GM12875 (cell line): Measurements from ENCODE around the gene SLC38A11.

Experiments used
- H3K4me3 ChIP-seq: one replicate; pipeline ENCODE4 v1.5.1; 2011; ENCODE audit warnings: low read depth, low read length, control low read depth
- CTCF ChIP-seq: IDR thresholded peaks from 2 replicates; pipeline ENCODE4 v1.5.1; 2011; ENCODE audit warnings: low read depth, mild to moderate bottlenecking, control low read depth, inconsistent platforms, low read length, moderate library complexity, borderline replicate concordance; ENCODE audit not compliant: insufficient read depth

SLC38A11 gene

GRCh38 chr2:164920430-164920829 lies 34.9 kb downstream of the SLC38A11 start:
- no peak overlapping the region for H3K4me3 ChIP-seq
- TF ChIP-seq CTCF = no peak

- TF ChIP-seq CTCF = no peak
Measured at GRCh38 chr2:164917296-164917903, 37.9 kb downstream of the SLC38A11 start.

GRCh38 chr2:164915566-164915965 lies 39.8 kb downstream of the SLC38A11 start:
- H3K4me3 ChIP-seq = no peak overlapping the region
- no peak for TF ChIP-seq CTCF

More at GRCh38 chr2:164917296-164917903, 37.9 kb downstream of the SLC38A11 start:
- H3K4me3 ChIP-seq = no peak overlapping the region

- no peak for TF ChIP-seq CTCF
- no peak overlapping the region for H3K4me3 ChIP-seq
Measured at GRCh38 chr2:164913640-164914350, 41.5 kb downstream of the SLC38A11 start.

- no peak for TF ChIP-seq CTCF
- H3K4me3 ChIP-seq = no peak overlapping the region
Measured at GRCh38 chr2:164913011-164913410, 42.3 kb downstream of the SLC38A11 start.

- H3K4me3 ChIP-seq = no peak overlapping the region
- no peak for TF ChIP-seq CTCF
Measured at GRCh38 chr2:164911832-164912231, 43.5 kb downstream of the SLC38A11 start.

- TF ChIP-seq CTCF = no peak
- H3K4me3 ChIP-seq = no peak overlapping the region
Measured at GRCh38 chr2:164910101-164910899, 45.0 kb downstream of the SLC38A11 start.
